HG03565 (cell line): ENCODE measurements around the gene SETD9.
A peak's percentile ranks its signal among the peaks of the same experiment; 100 is the strongest.

Source experiments
- ATAC-seq: cut with Tn5 transposase; IDR thresholded peaks from one replicate; pipeline ENCODE4 v1.9.1; 2021; ENCODE audit warnings: mild to moderate bottlenecking, moderate library complexity; ENCODE audit not compliant: unreplicated experiment

The SETD9 gene, protein sequence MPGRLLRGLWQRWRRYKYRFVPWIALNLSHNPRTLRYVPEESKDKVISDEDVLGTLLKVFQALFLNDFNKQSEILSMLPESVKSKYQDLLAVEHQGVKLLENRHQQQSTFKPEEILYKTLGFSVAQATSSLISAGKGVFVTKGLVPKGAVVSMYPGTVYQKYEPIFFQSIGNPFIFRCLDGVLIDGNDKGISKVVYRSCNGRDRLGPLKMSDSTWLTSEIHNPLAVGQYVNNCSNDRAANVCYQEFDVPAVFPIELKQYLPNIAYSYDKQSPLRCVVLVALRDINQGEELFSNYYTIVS

DNA sequence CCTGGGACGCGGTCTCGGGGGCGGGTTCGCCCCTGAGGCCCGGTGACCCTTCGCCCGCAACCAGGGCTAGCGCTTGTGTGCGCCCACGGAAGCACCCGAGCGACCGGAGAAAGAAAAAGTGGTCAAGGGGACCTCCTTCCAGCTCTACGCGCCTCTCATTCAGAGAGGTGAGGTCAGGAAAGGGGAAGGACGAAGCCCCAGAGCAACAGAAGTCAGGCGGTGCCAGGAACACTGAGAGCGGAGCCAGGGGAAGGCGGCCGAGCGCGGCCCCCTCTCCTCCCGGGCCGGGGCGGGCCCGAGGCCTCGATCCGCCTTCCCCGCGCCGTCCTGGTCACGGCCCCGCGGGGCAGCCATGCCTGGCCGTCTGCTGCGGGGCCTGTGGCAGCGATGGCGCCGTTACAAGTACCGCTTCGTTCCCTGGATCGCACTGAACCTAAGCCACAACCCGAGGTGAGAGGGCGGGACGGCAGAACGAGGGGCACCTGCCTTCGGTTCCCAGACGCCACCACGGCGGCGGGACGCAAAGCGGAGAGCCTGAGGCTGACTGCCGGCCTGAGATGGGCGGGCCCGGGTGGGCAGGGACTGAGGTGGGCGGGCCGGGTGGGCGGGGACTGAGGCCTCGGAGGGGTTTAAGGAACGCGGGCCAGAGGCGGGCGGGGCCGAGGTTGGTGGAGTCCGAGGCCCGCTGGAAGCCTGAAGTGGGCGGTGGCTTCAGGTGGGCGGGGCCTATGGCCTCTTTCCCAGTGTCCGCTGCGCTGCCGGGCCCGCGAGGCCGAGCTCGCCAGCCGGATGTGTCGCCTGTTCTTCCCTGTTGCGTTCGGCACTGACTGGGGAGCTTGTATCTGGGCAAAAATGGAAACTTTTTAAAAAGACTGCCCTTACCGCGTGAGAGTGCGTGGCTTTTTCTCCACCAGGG is at the start of gene SETD9:
Gene SETD9, plus strand, starts transcription at position 303 of the 916 bp plus-strand sequence. Its CDS starts 50 bp downstream, at position 353.
- peak; percentile 74 for ATAC-seq

DNA sequence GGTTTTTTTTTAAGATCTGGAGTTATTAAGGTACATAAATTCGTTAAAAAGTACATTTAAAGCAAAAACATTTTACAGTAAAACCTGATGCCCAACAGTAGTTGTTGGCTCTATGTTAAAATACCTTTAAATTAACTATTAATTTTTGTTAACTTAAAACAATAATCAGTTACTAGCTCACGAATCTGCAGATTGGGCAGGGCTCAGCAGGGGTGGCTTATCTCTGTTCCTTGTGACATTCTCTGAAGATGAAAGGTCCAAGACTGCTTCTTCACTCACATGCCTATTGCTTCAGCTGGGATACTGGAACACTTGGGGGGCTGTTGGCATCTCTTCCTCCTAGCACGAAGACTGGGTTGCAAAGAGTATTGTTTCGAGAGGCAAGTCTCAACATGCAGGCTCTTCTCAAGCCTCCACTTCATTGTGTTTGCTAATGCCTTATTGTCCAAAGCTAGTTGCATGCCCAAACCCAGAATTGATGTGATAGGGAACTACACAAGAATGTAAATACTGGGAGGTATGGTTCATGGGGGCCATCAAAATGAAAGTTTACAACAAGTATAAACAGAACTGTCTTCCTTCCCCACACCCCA is 47.4 kb upstream of the SETD9 start:
- no peak for ATAC-seq

DNA sequence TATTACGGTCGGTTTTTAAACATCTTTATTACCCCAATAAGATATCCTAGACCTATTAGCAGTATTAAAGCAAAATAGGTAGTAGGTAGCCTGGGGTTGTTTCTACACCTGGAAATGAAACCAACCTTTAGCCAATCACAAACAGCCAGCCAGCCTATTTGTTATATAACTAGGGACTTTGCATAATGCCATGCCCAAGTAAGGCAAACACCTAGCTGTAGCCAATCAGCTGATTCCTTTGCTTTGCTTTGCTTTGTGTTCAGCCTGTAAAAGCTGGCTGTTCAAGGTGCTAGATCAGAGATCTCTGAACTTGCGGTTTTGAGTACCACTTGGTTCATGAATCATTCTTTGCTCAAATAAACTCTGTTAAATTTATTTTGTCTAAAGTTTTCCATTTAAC is 46.5 kb upstream of the SETD9 start:
- no peak for ATAC-seq

DNA sequence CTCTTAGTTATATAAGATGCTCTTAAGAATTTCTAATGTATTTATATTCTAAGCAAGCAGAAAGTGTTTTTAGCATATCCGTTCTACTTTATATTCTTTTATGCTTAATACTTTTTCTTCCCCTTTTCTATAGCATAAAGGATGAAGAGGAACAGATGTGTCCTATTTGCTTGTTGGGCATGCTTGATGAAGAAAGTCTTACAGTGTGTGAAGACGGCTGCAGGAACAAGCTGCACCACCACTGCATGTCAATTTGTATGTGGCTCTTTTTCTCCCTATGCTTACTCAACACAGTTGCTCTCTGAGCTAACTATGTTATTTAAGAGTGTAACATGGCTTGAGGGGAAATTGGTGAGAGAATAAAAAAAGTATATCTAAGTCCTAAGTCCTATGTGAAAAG is 37.6 kb upstream of the SETD9 start:
- no peak for ATAC-seq

DNA sequence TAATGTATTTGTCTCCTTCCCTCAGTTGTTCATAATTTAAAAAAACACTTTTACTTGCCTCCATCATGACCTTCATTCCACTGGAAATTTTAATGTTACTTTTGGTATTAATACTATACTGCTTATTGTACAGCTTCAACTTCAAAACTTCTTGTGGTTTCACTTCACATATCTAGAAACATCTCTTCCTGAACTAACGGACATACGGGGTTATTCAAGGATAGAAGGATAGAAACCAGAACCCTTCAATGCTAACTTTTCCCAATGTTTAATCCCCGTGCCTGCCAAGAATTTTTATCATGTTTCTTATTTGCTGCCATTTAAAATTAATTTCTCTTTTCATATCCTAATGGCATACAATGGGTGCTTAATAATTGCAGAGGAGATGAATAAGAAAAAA is 36.3 kb upstream of the SETD9 start:
- ATAC-seq, result no peak

DNA sequence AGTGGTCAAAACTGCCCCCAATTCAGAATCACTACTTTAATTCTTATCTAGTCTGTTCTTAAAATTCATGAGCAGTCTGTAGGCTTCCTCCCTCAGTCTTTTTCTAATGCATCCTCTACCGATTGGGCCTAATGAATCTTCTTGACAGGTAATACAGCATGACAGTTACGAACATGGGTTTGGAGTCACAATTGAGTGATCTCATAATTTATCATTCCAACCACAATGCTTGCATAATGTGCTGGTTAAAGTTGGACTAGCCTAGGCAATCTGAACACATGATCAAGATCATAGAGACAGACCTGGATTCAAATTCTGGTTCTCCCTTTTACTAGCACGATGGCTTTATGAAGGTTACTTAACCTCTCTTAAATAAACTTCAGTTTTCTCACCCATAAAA is 33.1 kb upstream of the SETD9 start:
- no peak for ATAC-seq

DNA sequence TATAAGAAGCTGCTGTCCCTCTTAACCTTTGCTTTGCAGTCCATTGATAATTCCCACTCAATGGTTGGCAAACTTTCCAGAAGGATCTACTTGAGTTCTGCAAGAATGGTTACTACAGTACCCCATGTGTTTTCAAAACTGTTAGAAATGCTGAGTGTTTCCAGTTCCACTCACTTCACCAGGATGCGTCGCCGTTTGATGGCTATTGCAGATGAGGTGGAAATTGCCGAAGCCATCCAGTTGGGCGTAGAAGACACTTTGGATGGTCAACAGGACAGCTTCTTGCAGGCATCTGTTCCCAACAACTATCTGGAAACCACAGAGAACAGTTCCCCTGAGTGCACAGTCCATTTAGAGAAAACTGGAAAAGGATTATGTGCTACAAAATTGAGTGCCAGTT is 27.8 kb upstream of the SETD9 start:
- ATAC-seq, result no peak

DNA sequence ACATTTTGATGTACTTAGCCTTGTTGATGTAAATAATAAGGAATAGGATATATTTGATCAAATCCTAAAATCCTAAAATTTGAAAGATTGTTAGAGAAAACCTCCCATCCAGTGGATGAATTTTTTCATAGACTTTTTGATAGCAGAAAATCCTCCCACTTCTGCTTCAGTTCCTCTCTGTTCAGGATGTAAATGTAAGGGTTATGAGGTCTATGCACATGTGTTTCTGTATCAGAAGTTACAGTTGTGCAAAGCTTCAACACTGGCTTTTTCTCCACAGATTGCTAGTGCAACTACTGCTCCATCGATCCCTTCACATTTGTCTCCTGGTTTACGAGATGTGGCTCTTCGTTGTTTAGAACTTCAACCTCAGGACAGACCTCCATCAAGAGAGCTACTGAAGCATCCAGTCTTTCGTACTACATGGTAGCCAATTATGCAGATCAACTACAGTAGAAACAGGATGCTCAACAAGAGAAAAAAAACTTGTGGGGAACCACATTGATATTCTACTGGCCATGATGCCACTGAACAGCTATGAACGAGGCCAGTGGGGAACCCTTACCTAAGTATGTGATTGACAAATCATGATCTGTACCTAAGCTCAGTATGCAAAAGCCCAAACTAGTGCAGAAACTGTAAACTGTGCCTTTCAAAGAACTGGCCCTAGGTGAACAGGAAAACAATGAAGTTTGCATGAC is 16.0 kb upstream of the SETD9 start:
- no peak for ATAC-seq

DNA sequence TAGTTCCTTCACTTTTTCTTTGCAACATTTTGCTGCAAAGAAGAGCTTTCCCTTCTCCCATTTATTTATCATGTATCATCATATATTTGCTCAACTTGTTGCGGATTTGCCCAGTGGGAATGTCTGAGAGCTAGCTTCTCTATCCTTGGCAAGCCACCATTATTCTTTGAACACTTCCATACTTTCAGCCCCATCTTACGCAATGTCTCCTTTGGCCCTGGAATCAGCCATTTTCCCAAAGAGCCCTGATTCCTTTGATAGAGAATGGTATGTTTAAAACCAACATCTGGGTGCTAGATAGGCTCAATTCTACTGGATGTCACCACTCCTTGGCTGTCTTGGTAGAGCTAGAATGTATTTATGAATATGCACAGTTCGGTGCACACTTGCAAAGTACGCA is 12.6 kb upstream of the SETD9 start:
- ATAC-seq, result no peak

DNA sequence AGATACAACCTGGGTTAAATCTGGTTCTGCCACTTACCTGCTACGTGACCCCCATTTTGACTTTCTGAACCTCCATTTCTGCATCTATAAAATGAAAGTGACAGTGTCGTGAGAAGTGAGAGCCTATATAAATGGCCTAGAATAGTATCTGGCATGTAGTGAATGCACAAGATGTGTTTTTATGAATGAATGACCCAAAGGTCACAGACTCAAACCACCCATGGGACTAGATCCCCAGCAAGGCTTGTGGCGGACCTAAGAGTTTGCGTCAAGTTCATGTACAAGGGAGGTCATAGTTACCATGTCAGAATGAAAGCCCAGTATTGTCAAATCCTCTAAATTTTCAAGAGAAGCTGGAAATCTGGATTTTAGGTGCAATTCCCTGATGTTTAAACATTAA is 11.2 kb upstream of the SETD9 start:
- no peak for ATAC-seq

DNA sequence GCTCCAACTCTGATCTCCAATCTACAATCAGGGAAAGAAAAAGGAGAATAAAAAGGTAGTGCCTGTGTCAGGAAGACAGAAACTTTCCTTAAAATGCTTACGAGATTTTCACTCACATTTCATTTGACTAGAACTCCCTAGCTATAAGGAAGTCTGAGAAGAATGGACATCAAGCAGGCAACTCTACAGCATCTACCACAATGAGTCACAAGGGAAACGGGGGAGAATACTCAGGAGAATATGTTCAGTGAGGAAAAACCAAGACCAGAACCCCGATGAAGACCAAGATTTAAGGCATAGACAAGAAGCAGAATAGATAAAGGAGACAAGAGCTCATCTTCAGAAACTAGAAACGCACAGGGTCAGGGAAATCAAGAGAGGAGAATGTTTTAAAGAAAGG is 9.0 kb upstream of the SETD9 start:
- ATAC-seq, result no peak

DNA sequence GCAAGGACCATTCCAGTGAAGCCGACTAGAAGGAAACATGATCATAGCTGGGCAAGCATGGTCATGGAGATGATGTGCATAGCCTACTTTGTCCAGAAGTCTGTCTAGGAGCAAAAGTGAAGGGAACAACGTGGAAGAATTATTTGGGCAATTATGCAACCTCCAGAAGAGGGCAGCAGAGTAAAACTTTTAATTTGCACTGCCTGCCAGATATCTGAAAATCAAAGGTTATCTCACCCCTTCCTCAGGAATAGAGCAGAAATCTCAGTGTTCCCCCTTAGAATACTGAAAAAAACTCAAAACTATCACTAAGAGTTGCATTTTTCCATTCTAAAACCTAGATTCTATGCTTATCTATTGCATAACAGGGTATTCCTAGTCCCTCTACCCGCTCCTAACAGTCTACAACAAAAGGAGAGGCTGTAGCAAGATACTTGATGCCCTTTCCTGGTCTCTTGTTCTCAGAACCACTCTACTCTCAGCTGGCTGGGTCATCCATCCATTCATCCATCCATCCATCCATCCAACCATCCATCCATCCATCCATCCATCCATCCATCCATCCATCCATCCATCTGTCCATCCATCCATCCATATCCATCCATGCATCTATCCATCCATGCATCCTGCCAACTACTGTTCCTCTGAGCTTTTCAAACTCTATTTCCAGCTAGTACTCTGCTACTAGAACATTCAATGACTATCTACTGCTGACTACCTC is 8.4 kb upstream of the SETD9 start:
- ATAC-seq, result no peak

DNA sequence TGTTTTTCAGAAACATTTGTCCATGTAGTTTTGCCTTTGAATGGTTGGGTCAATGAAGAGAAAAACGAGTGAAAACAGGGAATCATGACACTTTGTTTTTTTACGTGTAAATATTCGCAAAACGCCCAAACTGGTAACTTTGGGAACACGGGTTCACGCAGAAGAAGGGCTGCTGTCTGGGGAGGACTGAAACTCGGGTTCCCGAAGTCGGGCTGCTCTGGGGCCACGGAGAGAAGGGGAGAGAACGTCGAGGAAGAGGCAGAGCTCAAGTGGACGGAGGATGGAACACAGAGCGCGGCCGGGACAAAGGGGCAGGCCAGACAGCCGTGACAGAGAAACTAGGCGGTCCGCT is 478 bp upstream of the SETD9 start:
- ATAC-seq, result peak; percentile 26

DNA sequence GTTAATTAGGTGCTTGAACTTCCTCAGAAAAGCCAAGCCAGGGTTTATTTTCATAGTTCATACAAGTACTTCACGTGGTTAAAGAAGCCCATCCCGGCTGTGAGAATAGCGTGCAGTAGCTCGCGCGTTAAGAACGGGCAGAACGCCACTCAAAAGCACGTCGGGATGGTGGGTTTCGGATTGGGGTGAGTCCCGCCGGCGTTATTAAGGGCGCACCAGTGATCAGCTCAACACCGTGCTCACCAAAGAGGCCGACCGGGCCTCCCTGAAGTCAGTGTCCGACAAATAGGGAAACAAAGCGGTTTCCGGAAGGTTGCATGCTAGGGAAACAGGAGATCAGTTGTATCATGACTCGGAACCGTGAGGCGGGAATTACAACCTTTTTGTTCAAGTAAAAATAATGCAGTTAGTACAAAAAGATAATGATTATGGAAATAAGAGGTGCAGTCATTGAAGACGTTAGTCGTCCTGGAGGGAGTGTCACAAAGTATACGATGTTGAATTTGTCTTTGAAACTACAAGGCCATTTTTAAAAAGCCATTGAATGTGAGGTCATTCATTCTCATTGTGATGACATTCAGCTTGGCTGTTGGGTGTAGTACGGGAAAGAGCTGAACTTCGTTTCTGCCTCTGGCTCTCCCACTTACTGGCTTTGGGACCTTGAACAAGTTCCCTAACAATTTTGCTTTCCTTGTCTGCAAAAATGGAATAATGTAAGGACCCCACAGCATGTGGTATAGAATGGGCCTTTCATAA is 992 bp downstream of the SETD9 start:
- ATAC-seq, result peak; percentile 13

DNA sequence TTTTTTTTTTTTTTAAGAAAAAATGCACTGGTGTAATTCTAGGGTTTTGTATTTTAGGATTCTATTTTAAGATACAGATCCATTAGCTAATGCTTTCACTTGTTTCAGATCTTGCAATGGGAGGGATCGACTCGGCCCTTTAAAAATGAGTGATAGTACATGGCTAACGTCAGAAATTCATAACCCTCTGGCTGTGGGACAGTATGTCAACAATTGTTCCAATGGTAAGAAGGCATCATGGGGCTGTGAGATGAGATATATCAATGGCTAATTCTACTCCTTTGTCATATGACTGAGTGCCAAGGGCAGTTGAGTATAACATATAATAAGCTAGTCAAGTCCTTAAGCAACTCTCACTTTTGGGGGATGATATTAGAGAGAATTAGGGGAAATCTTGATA is 4.4 kb downstream of the SETD9 start:
- ATAC-seq, result no peak

DNA sequence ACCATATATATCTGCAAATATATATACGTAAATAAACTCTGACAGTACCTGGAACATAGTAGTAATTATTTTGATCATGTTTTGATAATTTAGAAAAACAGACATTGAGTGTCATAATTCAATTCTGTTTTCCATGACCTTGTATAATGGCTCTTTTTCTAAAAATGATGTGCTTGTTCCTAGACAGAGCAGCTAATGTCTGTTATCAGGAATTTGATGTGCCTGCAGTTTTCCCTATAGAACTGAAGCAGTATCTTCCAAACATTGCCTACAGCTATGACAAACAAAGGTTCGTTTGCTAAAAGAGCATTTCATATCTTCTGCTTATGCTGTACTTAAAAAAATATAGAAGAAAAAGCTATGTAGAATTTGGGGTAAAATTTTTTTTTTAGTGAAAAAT is 5.3 kb downstream of the SETD9 start:
- no peak for ATAC-seq

DNA sequence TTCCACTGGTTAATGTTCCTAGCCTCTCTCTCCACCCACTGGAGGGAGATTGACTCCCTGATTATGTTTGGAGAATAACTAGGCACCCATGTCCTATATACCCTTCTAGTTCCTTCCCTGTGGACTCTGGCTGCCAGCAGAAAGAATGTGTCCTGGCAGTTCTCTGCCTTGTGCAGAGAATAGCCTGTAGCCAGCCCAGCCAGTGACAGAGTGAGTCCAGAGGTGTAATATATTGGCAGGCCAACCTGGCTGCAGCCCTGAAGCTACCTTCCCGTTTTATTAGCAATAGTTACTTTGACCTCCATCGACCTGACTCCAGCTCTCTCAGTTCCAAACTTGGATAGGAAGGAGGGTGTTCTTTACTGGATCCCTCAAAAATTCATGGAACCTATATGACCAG is 8.1 kb downstream of the SETD9 start:
- ATAC-seq, result no peak

DNA sequence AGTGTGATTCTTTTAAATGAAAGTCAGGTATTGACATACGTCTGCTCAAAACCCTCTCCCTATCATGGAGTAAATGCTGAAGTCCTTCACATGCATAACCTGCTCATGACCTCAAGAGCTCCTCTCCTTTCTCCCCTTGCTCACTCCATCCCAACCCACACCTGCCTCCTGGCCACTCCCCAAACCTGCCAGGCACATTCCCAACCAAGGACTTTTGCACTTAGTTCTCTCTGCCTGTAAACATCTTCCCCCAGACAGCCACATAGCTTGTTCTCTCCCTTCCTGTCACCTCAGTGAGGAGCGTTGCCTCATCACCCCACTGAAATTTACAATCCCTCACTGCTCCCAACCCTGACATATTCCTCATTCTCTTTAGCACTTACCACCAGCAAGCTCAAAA is 8.7 kb downstream of the SETD9 start:
- no peak for ATAC-seq

DNA sequence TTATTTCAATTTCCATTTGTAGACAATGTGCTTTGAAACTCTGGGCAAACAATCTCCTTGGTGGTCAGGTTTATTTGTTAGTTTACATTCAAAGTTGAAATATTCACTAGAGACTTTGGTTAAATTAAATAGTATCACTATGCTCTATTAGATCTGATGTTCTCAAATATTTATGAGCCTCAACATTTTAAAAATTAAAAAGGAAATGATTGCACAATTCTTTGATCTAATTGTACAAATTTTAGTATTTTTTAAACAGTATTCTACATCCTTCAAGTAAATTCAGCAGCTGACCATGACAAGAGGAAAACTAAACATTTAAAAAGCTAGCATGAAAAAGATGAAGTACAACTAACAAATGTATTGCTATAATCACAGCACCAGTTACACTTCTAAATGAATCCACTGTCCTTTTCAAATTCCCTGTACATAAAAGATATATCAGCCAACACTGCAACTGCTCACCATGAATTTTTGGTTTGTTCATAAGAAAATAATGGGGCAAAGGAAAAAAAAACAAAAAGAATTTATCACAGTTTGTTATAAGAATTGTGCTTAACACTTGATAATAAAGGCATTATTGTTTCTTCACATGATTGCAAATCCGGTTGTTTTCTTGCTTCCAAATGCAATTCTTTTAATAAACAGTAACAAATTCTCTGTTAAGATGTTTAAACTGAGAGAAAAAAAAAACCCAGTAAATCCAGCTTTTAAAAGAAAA is 10.7 kb downstream of the SETD9 start:
- no peak for ATAC-seq
